Measurements from ENCODE around the gene TEF.

GRCh38 chr22:41358927-41359326, 22.8 kb upstream of the TEF start:
- TF ChIP-seq CTCF (IDR thresholded peaks at IDR 0.05): no peak
- TF ChIP-seq ZFX (IDR thresholded peaks at IDR 0.05; ENCODE audit: borderline replicate concordance): no peak

Measured in 22Rv1 (cell line).